Testis (tissue), 2 donors: ENCODE measurements around the gene TBX21.

Experiments
- CTCF ChIP-seq, 3 experiments: fragments of 450-650 bp in 2 of 3; fragments of 200-600 bp in 1 of 3; sonication (generic) in 1 of 3; IDR thresholded peaks; one replicate each; pipeline ENCODE4 v1.5.1; 2016 to 2019; ENCODE audit warnings: antibody characterized with exemption in 3 of 3, mild to moderate bottlenecking in 2 of 3, moderate library complexity in 1 of 3
- POLR2A ChIP-seq: fragments of 450-650 bp; IDR thresholded peaks from one replicate; pipeline ENCODE4 v1.6.1; 2017; ENCODE audit warnings: antibody characterized with exemption, mild to moderate bottlenecking, moderate library complexity

- TF ChIP-seq CTCF (IDR thresholded peaks at IDR 0.05) = no peak
- no peak for TF ChIP-seq POLR2A
Measured at GRCh38 chr17:47699536-47699840, 33.5 kb upstream of the TBX21 start.
